CD4-positive, CD25-positive, alpha-beta regulatory T cell (primary cell): ENCODE measurements around the gene KIAA1328. TPM values are rescaled to one million over a fixed set of nuclear protein-coding genes. Genes with fewer than 3 reads are reported as not detected.

Experiments
- ATAC-seq, 2 donors: fragments of 150-1000 bp; cut with Tn5 transposase; one replicate each; pipeline ENCODE4 v1.10.0; 2021; ENCODE audit warnings: low read depth in 2 of 2, moderate number of reproducible peaks in 2 of 2, moderate library complexity in 1 of 2
- DNase-seq, 3 donors: peaks; one replicate each; pipeline versions ENCODE4 v3.0.0 to v3.0.0-alpha.2; 2012 to 2022; ENCODE audit warnings: mixed read lengths in 1 of 3
- H3K27ac ChIP-seq: one replicate; pipeline ENCODE4 v1.7.0; 2013; ENCODE audit warnings: mild to moderate bottlenecking, low read length; ENCODE audit not compliant: insufficient read depth, poor library complexity, severe bottlenecking
- H3K27me3 ChIP-seq: one replicate; pipeline ENCODE4 v1.7.0; 2013; ENCODE audit warnings: low read length; ENCODE audit not compliant: control insufficient read depth, insufficient read depth
- H3K36me3 ChIP-seq: one replicate; pipeline ENCODE4 v1.7.0; 2013; ENCODE audit warnings: mild to moderate bottlenecking, low read length, moderate library complexity; ENCODE audit not compliant: control insufficient read depth, insufficient read depth
- H3K4me1 ChIP-seq: 2 replicates; pipeline ENCODE4 v1.7.0; 2013; ENCODE audit warnings: mild to moderate bottlenecking, low read length; ENCODE audit not compliant: insufficient read depth, control insufficient read depth, poor library complexity, severe bottlenecking
- H3K4me3 ChIP-seq: one replicate; pipeline ENCODE4 v1.7.0; 2013; ENCODE audit warnings: low read depth, mild to moderate bottlenecking, low read length, moderate library complexity
- H3K9me3 ChIP-seq, 2 experiments: 1 replicate in 1 of 2; 2 replicates in 1 of 2; pipeline ENCODE4 v1.7.0; 2013; ENCODE audit warnings: low read length in 2 of 2, mild to moderate bottlenecking in 1 of 2, moderate library complexity in 1 of 2; ENCODE audit not compliant: control insufficient read depth in 2 of 2
- H3K27ac Mint-ChIP-seq, 3 donors: one replicate each; pipeline ENCODE4 v1.8.0; 2020 to 2022; ENCODE audit warnings: mild to moderate bottlenecking in 3 of 3, mixed read lengths in 3 of 3, moderate library complexity in 2 of 3
- H3K27me3 Mint-ChIP-seq: one replicate; pipeline ENCODE4 v1.8.0; 2022; ENCODE audit warnings: mild to moderate bottlenecking, mixed read lengths
- H3K36me3 Mint-ChIP-seq: one replicate; pipeline ENCODE4 v1.8.0; 2020; ENCODE audit warnings: mixed read lengths
- H3K4me1 Mint-ChIP-seq, 4 donors: one replicate each; pipeline ENCODE4 v1.8.0; 2020 to 2022; ENCODE audit warnings: mixed read lengths in 4 of 4, mild to moderate bottlenecking in 1 of 4
- H3K4me3 Mint-ChIP-seq, 4 donors: one replicate each; pipeline ENCODE4 v1.8.0; 2020 to 2022; ENCODE audit warnings: mild to moderate bottlenecking in 4 of 4, mixed read lengths in 4 of 4, moderate library complexity in 3 of 4
- H3K9me3 Mint-ChIP-seq, 7 donors: one replicate each; pipeline ENCODE4 v1.8.0; 2020 to 2022; ENCODE audit warnings: mixed read lengths in 7 of 7, mild to moderate bottlenecking in 3 of 7, moderate library complexity in 2 of 7
- polyA plus RNA-seq, 4 donors: library from polyadenylated mRNA; unstranded; fragments of 300-500 nt; fragmentation: Illumina TruSeq; gene quantifications; one replicate each; pipeline ENCODE4 v1.2.3, GENCODE V29; 2021
- total RNA-seq: library from RNA; stranded (reverse); gene quantifications from one replicate; pipeline ENCODE4 v1.2.3, GENCODE V29; 2022

Gene KIAA1328
- total and polyA plus RNA-seq, 5 donors from 2014 or later: 7.9 to 15.4 (median 8.5) TPM

GRCh38 chr18:37238282-37239108 is 409.6 kb downstream of the KIAA1328 start:
- Mint-ChIP-seq H3K4me1 (no peaks in the 10 kb centered on the region), H3K36me3 (no peaks in the 10 kb centered on the region), H3K27me3 (peaks cover 20% of the 10 kb centered on the region), H3K27ac (no peak overlapping the region), H3K4me3 (no peak overlapping the region), H3K9me3 (peaks cover 0 to 1% (median 0%) of the 10 kb centered on the region in 7 donors)
- Histone ChIP-seq H3K4me3 (no peak overlapping the region), H3K9me3 (no peaks in the 10 kb centered on the region), H3K36me3 (no peaks in the 10 kb centered on the region), H3K27ac (no peak overlapping the region), H3K27me3 (no peaks in the 10 kb centered on the region), H3K4me1 (no peaks in the 10 kb centered on the region)
- no peak for DNase-seq
- ATAC-seq: no peak

- no peak overlapping the region for H3K4me3 ChIP-seq
- no peak for ATAC-seq
- no peaks in the 10 kb centered on the region for H3K36me3 ChIP-seq
- H3K4me1 Mint-ChIP-seq: peaks cover 0 to 4% (median 0%) of the 10 kb centered on the region in 4 donors
- peaks cover 0 to 5% (median 2%) of the 10 kb centered on the region in 7 donors for H3K9me3 Mint-ChIP-seq
- H3K27me3 Mint-ChIP-seq: peaks cover 37% of the 10 kb centered on the region
- H3K9me3 ChIP-seq: no peaks in the 10 kb centered on the region
- no peak for DNase-seq
- H3K4me3 Mint-ChIP-seq: no peak overlapping the region
- no peaks in the 10 kb centered on the region for H3K36me3 Mint-ChIP-seq
- H3K27ac Mint-ChIP-seq: no peak overlapping the region
- no peak overlapping the region for H3K27ac ChIP-seq
- peaks cover 7% of the 10 kb centered on the region for H3K27me3 ChIP-seq
- no peaks in the 10 kb centered on the region for H3K4me1 ChIP-seq
Observed at GRCh38 chr18:37242091-37242490, 413.2 kb downstream of the KIAA1328 start.

GRCh38 chr18:37242826-37243560 is 414.1 kb downstream of the KIAA1328 start:
- Mint-ChIP-seq H3K9me3 (peaks cover 0 to 6% (median 2%) of the 10 kb centered on the region in 7 donors), H3K4me3 (peak overlapping the region in 1 of 4 donors; percentile 31), H3K27me3 (peaks cover 37% of the 10 kb centered on the region), H3K36me3 (no peaks in the 10 kb centered on the region), H3K27ac (peak overlapping the region in 1 of 3 donors; percentile 74), H3K4me1 (peaks cover 0 to 4% (median 0%) of the 10 kb centered on the region in 4 donors)
- ATAC-seq (no peak), DNase-seq (no peak)
- Histone ChIP-seq H3K9me3 (no peaks in the 10 kb centered on the region), H3K4me3 (no peak overlapping the region), H3K4me1 (no peaks in the 10 kb centered on the region), H3K27me3 (peaks cover 7% of the 10 kb centered on the region), H3K27ac (no peak overlapping the region), H3K36me3 (no peaks in the 10 kb centered on the region)

- DNase-seq: no peak
- Histone ChIP-seq H3K9me3 (no peaks in the 10 kb centered on the region), H3K4me3 (no peak overlapping the region), H3K27ac (no peak overlapping the region), H3K27me3 (peaks cover 7% of the 10 kb centered on the region), H3K4me1 (no peaks in the 10 kb centered on the region), H3K36me3 (no peaks in the 10 kb centered on the region)
- H3K4me3 Mint-ChIP-seq: no peak overlapping the region
- H3K27ac Mint-ChIP-seq: no peak overlapping the region
- H3K27me3 Mint-ChIP-seq: peaks cover 37% of the 10 kb centered on the region
- peaks cover 0 to 6% (median 2%) of the 10 kb centered on the region in 7 donors for H3K9me3 Mint-ChIP-seq
- ATAC-seq: no peak
- H3K4me1 Mint-ChIP-seq: peaks cover 0 to 4% (median 0%) of the 10 kb centered on the region in 4 donors
- no peaks in the 10 kb centered on the region for H3K36me3 Mint-ChIP-seq
Observed at GRCh38 chr18:37243741-37244140, 414.8 kb downstream of the KIAA1328 start.

- H3K36me3 Mint-ChIP-seq: no peaks in the 10 kb centered on the region
- Histone ChIP-seq H3K27me3 (peaks cover 7% of the 10 kb centered on the region), H3K4me3 (no peak overlapping the region), H3K36me3 (no peaks in the 10 kb centered on the region), H3K4me1 (no peaks in the 10 kb centered on the region), H3K27ac (no peak overlapping the region), H3K9me3 (no peaks in the 10 kb centered on the region)
- no peak overlapping the region for H3K27ac Mint-ChIP-seq
- H3K27me3 Mint-ChIP-seq: peaks cover 43% of the 10 kb centered on the region
- peaks cover 0 to 6% (median 2%) of the 10 kb centered on the region in 7 donors for H3K9me3 Mint-ChIP-seq
- no peak overlapping the region for H3K4me3 Mint-ChIP-seq
- peaks cover 0 to 4% (median 0%) of the 10 kb centered on the region in 4 donors for H3K4me1 Mint-ChIP-seq
- ATAC-seq (no peak), DNase-seq (no peak)
Observed at GRCh38 chr18:37244618-37245017, 415.7 kb downstream of the KIAA1328 start.

GRCh38 chr18:37246779-37247340 is 417.9 kb downstream of the KIAA1328 start:
- H3K27ac Mint-ChIP-seq: no peak overlapping the region
- H3K4me3 ChIP-seq: no peak overlapping the region
- ATAC-seq (no peak), DNase-seq (no peak)
- H3K4me3 Mint-ChIP-seq: no peak overlapping the region
- peaks cover 0 to 6% (median 2%) of the 10 kb centered on the region in 7 donors for H3K9me3 Mint-ChIP-seq
- no peaks in the 10 kb centered on the region for H3K36me3 Mint-ChIP-seq
- H3K9me3 ChIP-seq: no peaks in the 10 kb centered on the region
- H3K36me3 ChIP-seq: no peaks in the 10 kb centered on the region
- no peaks in the 10 kb centered on the region for H3K4me1 ChIP-seq
- peaks cover 41% of the 10 kb centered on the region for H3K27me3 Mint-ChIP-seq
- H3K4me1 Mint-ChIP-seq: peaks cover 0 to 4% (median 0%) of the 10 kb centered on the region in 4 donors
- H3K27ac ChIP-seq: no peak overlapping the region
- peaks cover 7% of the 10 kb centered on the region for H3K27me3 ChIP-seq

- Histone ChIP-seq H3K27ac (no peak overlapping the region), H3K36me3 (no peaks in the 10 kb centered on the region), H3K4me3 (no peak overlapping the region), H3K4me1 (no peaks in the 10 kb centered on the region), H3K27me3 (peaks cover 7% of the 10 kb centered on the region), H3K9me3 (no peaks in the 10 kb centered on the region)
- DNase-seq (no peak), ATAC-seq (no peak)
- Mint-ChIP-seq H3K9me3 (peaks cover 0 to 6% (median 2%) of the 10 kb centered on the region in 7 donors), H3K4me3 (no peak overlapping the region), H3K4me1 (peaks cover 0 to 4% (median 0%) of the 10 kb centered on the region in 4 donors), H3K27ac (no peak overlapping the region), H3K36me3 (no peaks in the 10 kb centered on the region), H3K27me3 (peaks cover 45% of the 10 kb centered on the region)
Observed at GRCh38 chr18:37247497-37248161, 418.7 kb downstream of the KIAA1328 start.
